HepG2 (cell line): Measurements from ENCODE around the gene NKAIN2. TPM values are rescaled to one million over a fixed set of nuclear protein-coding genes. Genes with fewer than 3 reads are reported as not detected.

ENCODE experiments used
- ATAC-seq: fragments of 200-7000 bp; cut with Tn5 transposase; 3 replicates; pipeline ENCODE4 v1.9.1; 2020; ENCODE audit warnings: mild to moderate bottlenecking, moderate library complexity
- BruUV-seq: library from RNA; stranded (reverse); fragments of 400-500 nt; replicated peaks from 2 replicates; lab custom pipeline; 2021; lab: Mats Ljungman, UMichigan
- CTCF ChIA-PET: fragments of 300-600 bp; formaldehyde crosslinking; extraction: SDS; loops from one replicate; lab custom pipeline; 2021; ENCODE audit warnings: low total read pairs, inconsistent platforms, low intra/inter-chr PET ratio; lab: Yijun Ruan, JAX
- POLR2A ChIA-PET: fragments of 350-600 bp; sonication (Branson Sonifier 250); formaldehyde crosslinking; loops from one replicate; lab custom pipeline; 2020; ENCODE audit warnings: antibody characterized with exemption, inconsistent platforms; lab: Yijun Ruan, JAX
- DNase-seq: peaks from one replicate; pipeline ENCODE4 v3.0.0-alpha.2; 2015; ENCODE audit warnings: low spot score
- FAIRE-seq: peaks from 3 replicates; lab custom pipeline; 2011; peaks lifted over from hg19 to GRCh38; lab: Jason Lieb, UNC
- H2AFZ ChIP-seq: one replicate; pipeline ENCODE4 v1.6.1; 2011; ENCODE audit warnings: low read length, inconsistent platforms
- H3K27ac ChIP-seq: fragments of 300-600 bp; 3 replicates; pipeline ENCODE4 v1.8.0; 2011; ENCODE audit warnings: mixed run types, mild to moderate bottlenecking, mixed read lengths, low read length, inconsistent platforms; ENCODE audit not compliant: insufficient read depth; ENCODE audit errors: extremely low read length
- H3K27me3 ChIP-seq, 2 experiments: fragments of 200-600 bp in 1 of 2; 2 replicates in 1 of 2; 3 replicates in 1 of 2; pipeline versions ENCODE4 v1.6.0 to v1.8.0; 2011; ENCODE audit warnings: low read length in 2 of 2, mild to moderate bottlenecking in 2 of 2, moderate library complexity in 2 of 2, inconsistent platforms in 1 of 2; ENCODE audit not compliant: insufficient read depth in 2 of 2, control insufficient read depth in 1 of 2
- H3K36me3 ChIP-seq, 2 experiments: fragments of 200-600 bp in 1 of 2; replicated peaks in 1 of 2; 2 replicates in 1 of 2; 3 replicates in 1 of 2; pipeline versions ENCODE4 v1.5.1 to v1.8.0; 2011; ENCODE audit warnings: low read length in 2 of 2, inconsistent platforms in 1 of 2; ENCODE audit not compliant: insufficient read depth in 2 of 2, control insufficient read depth in 1 of 2
- H3K4me1 ChIP-seq: 2 replicates; pipeline ENCODE4 v1.5.1; 2012; ENCODE audit warnings: low read length, inconsistent platforms; ENCODE audit not compliant: insufficient read depth
- H3K4me2 ChIP-seq: 2 replicates; pipeline ENCODE4 v1.6.0; 2011; ENCODE audit warnings: low read depth, low read length, inconsistent platforms
- H3K4me3 ChIP-seq, 3 experiments: fragments of 200-600 bp in 1 of 3; sonication (generic), shearing (Covaris generic) in 1 of 3; replicated peaks in 1 of 3; 2 replicates each; pipeline ENCODE4 v1.5.1; 2011 to 2016; ENCODE audit warnings: low read length in 3 of 3, inconsistent platforms in 2 of 3, low read depth in 2 of 3, mild to moderate bottlenecking in 2 of 3, control low read depth in 1 of 3, mixed read lengths in 1 of 3; ENCODE audit not compliant: insufficient read depth in 1 of 3
- H3K79me2 ChIP-seq: one replicate; pipeline ENCODE4 v1.6.1; 2011; ENCODE audit warnings: low read length, inconsistent platforms; ENCODE audit not compliant: insufficient read depth
- H3K9ac ChIP-seq: 2 replicates; pipeline ENCODE4 v1.6.0; 2011; ENCODE audit warnings: mild to moderate bottlenecking, low read depth, low read length, inconsistent platforms; ENCODE audit not compliant: insufficient read depth
- H3K9me3 ChIP-seq: 2 replicates; pipeline ENCODE4 v1.5.1; 2012; ENCODE audit warnings: mild to moderate bottlenecking, low read length
- H4K20me1 ChIP-seq: 2 replicates; pipeline ENCODE4 v1.6.0; 2011; ENCODE audit warnings: inconsistent platforms, mild to moderate bottlenecking, low read length, moderate library complexity; ENCODE audit not compliant: insufficient read depth
- ATRX ChIP-seq: sonication (generic); formaldehyde crosslinking; IDR thresholded peaks from 2 replicates; pipeline ENCODE4 v1.4.0; 2020; ENCODE audit warnings: missing genetic modification reagents, borderline replicate concordance
- ELF4 ChIP-seq: sonication (generic); formaldehyde crosslinking; IDR thresholded peaks from 2 replicates; pipeline ENCODE4 v1.5.0; 2020; ENCODE audit warnings: missing genetic modification reagents, mild to moderate bottlenecking, moderate library complexity, borderline replicate concordance
- IRF2 ChIP-seq: IDR thresholded peaks from 2 replicates; pipeline ENCODE4 v1.6.1; 2018; ENCODE audit warnings: missing genetic modification reagents, missing compliant biosample characterization
- TCF7 ChIP-seq: sonication (generic); IDR thresholded peaks from 2 replicates; pipeline ENCODE4 v1.6.1; 2016; ENCODE audit warnings: antibody characterized with exemption, low read depth
- ZUFSP ChIP-seq: sonication (generic); formaldehyde crosslinking; IDR thresholded peaks from 2 replicates; pipeline ENCODE4 v1.9.0; 2021; ENCODE audit warnings: missing genetic modification reagents, mild to moderate bottlenecking, borderline replicate concordance
- WGBS: methylation state at CpG from one replicate; pipeline ENCODE4 v1.1.6; 2017; ENCODE audit warnings: low lambda C conversion rate; 5-methylcytosine and 5-hydroxymethylcytosine counted together
- in situ Hi-C: cut with HindIII; loops from 2 replicates; pipeline ENCODE4 v1.10.0; 2017; ENCODE audit warnings: low pct_unique_long_range_greater_than_20kb; ENCODE audit not compliant: extremely low pct_ligation_motif_present
- intact Hi-C: fragments of 100-400 bp; cut with micrococcal nuclease; formaldehyde crosslinking; loops from one replicate; pipeline ENCODE4 v1.10.0; 2022; ENCODE audit not compliant: unreplicated experiment
- polyA plus RNA-seq, 8 experiments: library from polyadenylated mRNA; depleted of rRNA in 3 of 8; stranded (reverse) in 7 of 8; unstranded in 1 of 8; fragments of >200 nt; fragmentation: Illumina TruSeq in 4 of 8; extraction: Trizol in 4 of 8; gene quantifications; 2 replicates each; pipeline versions ENCODE4 v1.2.1 to v1.2.3, GENCODE V29; 2011 to 2016; ENCODE audit warnings: low read depth in 4 of 8, missing spikeins in 1 of 8, mixed read lengths in 1 of 8; ENCODE audit not compliant: insufficient read depth in 1 of 8
- total RNA-seq, 5 experiments: library from RNA; depleted of rRNA; stranded (reverse); fragments of >200 nt; fragmentation: Illumina TruSeq; extraction: Trizol; gene quantifications; 2 replicates each; pipeline ENCODE4 v1.2.3, GENCODE V29; 2016; ENCODE audit warnings: low read depth in 1 of 5
- TF ChIP-seq, protein P1 (sequence below), 2 experiments: sonication (generic) in 1 of 2; formaldehyde crosslinking in 1 of 2; IDR thresholded peaks; 2 replicates each; pipeline versions ENCODE4 v1.4.0 to v1.6.1; 2016 to 2020; ENCODE audit warnings: borderline replicate concordance in 1 of 2, low read depth in 1 of 2, mild to moderate bottlenecking in 1 of 2, missing genetic modification reagents in 1 of 2

The NKAIN2 gene
- total and polyA plus RNA-seq, 2 of the 13 experiments (the other 11 are each of a cell fraction or from before 2014, with no cell fraction given): not detected

DNA sequence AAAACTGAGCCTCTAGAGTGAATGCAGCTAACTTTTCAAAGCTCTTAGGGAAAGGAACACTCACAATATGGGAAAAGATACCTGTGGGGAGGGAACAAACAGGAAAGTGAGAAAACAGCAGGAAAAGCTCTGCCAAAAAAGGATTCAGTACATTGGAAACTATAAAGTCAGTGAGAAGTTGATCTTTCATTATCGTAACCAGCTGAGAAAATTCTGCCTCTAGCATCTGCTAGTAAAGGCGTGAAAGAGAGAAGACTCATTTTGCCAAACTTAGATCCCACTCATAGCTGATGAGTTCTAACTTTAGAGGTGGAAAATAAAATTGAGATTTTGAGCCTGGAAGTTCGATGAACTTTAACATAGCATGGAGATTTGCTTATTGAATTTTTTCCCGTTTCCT is 836.8 kb downstream of the NKAIN2 start:
- no peak for ATAC-seq
- H3K9ac ChIP-seq: no peak overlapping the region
- no peaks in the 10 kb centered on the region for H3K27me3 ChIP-seq
- H3K79me2 ChIP-seq: no peaks in the 10 kb centered on the region
- no TSS peak for BruUV-seq
- 0% methylated on average over 4 of the region's 4 CpGs for WGBS
- CTCF ChIA-PET: no interaction called here
- no peaks in the 10 kb centered on the region for H3K36me3 ChIP-seq
- H3K27ac ChIP-seq: no peak overlapping the region
- no peak overlapping the region for H2AFZ ChIP-seq
- H3K4me2 ChIP-seq: no peak overlapping the region
- no peaks in the 10 kb centered on the region for H3K4me1 ChIP-seq
- FAIRE-seq: no peak
- H3K9me3 ChIP-seq: no peaks in the 10 kb centered on the region
- TF ChIP-seq IRF2 (CRISPR knock-in tag): no peak
- no peak for TF ChIP-seq ZUFSP (CRISPR knock-in tag)
- H4K20me1 ChIP-seq: no peaks in the 10 kb centered on the region
- in situ Hi-C loops: no loop called here
- H3K4me3 ChIP-seq: no peak overlapping the region
- intact Hi-C loops: no loop called here
- POLR2A ChIA-PET: no interaction called here
- no peak for DNase-seq

DNA sequence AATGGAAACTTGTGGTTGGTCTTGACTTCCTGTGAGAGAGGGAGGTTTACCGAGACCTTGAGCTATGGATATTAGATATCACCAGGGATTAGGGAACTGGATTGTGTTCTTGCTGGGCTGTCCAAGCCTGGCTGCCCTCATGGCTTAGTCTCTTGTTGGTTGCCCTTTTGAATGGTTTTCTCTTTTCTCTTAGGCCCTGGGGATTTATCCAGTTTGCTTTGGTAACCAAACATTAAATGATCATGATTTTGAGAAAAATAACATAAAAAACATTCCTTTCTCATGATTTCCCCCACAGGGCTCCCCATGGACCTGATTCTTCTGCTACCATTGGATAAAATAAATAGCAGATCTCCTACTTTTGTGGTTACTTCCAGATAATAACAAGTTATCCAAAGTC is 852.2 kb downstream of the NKAIN2 start:
- Histone ChIP-seq H3K4me3 (no peak overlapping the region), H4K20me1 (no peaks in the 10 kb centered on the region), H3K4me1 (no peaks in the 10 kb centered on the region), H3K27ac (no peak overlapping the region), H3K9ac (no peak overlapping the region), H3K9me3 (peaks cover 18% of the 10 kb centered on the region; the same call in 1 of the 2 replicates), H3K27me3 (no peaks in the 10 kb centered on the region), H3K36me3 (no peaks in the 10 kb centered on the region), H3K79me2 (no peaks in the 10 kb centered on the region), H2AFZ (no peak overlapping the region), H3K4me2 (no peak overlapping the region)
- no TSS peak for BruUV-seq
- DNase-seq (no peak), ATAC-seq (no peak), FAIRE-seq (no peak)
- intact Hi-C loops (no loop called here), in situ Hi-C loops (no loop called here)
- ChIA-PET CTCF (no interaction called here), POLR2A (no interaction called here)
- TF ChIP-seq TCF7: no peak
- TF ChIP-seq ATRX (CRISPR knock-in tag): no peak
- TF ChIP-seq, protein P1, sequence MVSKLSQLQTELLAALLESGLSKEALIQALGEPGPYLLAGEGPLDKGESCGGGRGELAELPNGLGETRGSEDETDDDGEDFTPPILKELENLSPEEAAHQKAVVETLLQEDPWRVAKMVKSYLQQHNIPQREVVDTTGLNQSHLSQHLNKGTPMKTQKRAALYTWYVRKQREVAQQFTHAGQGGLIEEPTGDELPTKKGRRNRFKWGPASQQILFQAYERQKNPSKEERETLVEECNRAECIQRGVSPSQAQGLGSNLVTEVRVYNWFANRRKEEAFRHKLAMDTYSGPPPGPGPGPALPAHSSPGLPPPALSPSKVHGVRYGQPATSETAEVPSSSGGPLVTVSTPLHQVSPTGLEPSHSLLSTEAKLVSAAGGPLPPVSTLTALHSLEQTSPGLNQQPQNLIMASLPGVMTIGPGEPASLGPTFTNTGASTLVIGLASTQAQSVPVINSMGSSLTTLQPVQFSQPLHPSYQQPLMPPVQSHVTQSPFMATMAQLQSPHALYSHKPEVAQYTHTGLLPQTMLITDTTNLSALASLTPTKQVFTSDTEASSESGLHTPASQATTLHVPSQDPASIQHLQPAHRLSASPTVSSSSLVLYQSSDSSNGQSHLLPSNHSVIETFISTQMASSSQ (IDR thresholded peaks at IDR 0.05; ENCODE audit: low read depth): no peak
- TF ChIP-seq, protein P1 (CRISPR knock-in tag; IDR thresholded peaks at IDR 0.05; ENCODE audit: borderline replicate concordance): no peak
- no peak for TF ChIP-seq ELF4 (CRISPR knock-in tag)
- WGBS: 0% methylated on average over 1 of the region's 1 CpG
